GM12878 (cell line): ENCODE measurements around the gene DHRS12. TPM values are rescaled to one million over a fixed set of nuclear protein-coding genes. Genes with fewer than 3 reads are reported as not detected.

Experiments used
- ATAC-seq: fragments of 200-7000 bp; cut with Tn5 transposase; 3 replicates; pipeline ENCODE4 v1.9.1; 2020; ENCODE audit warnings: mild to moderate bottlenecking, moderate library complexity
- BruUV-seq: library from RNA; stranded (reverse); fragments of 400-500 nt; replicated peaks from 2 replicates; lab custom pipeline; 2021; lab: Mats Ljungman, UMichigan
- CTCF ChIA-PET: fragments of 300-600 bp; sonication (Branson Sonifier 250); formaldehyde crosslinking; extraction: SDS; loops from one replicate; lab custom pipeline; 2021; ENCODE audit warnings: inconsistent platforms; lab: Yijun Ruan, JAX
- POLR2A ChIA-PET: fragments of 350-600 bp; formaldehyde crosslinking; extraction: SDS; loops from one replicate; lab custom pipeline; 2021; ENCODE audit warnings: inconsistent platforms; lab: Charles Lee
- RAD21 ChIA-PET: fragments of 300-600 bp; sonication (Branson Sonifier 250); formaldehyde crosslinking; loops from one replicate; lab custom pipeline; 2023; ENCODE audit warnings: antibody characterized with exemption; ENCODE audit not compliant: unreplicated experiment; lab: Charles Lee
- SMC1A ChIA-PET: fragments of 300-600 bp; sonication (Branson Sonifier 250); formaldehyde crosslinking; loops from one replicate; lab custom pipeline; 2023; ENCODE audit not compliant: unreplicated experiment, uncharacterized antibody; lab: Charles Lee
- DNase-seq: peaks from one replicate; pipeline ENCODE4 v3.0.0-alpha.2; 2011; ENCODE audit warnings: low read depth, low spot score
- FAIRE-seq: peaks from 3 replicates; lab custom pipeline; 2011; peaks lifted over from hg19 to GRCh38; lab: Jason Lieb, UNC
- H2AFZ ChIP-seq: 2 replicates; pipeline ENCODE4 v1.6.0; 2011; ENCODE audit warnings: low read depth, low read length, control low read depth; ENCODE audit not compliant: control insufficient read depth
- H3K27ac ChIP-seq: 2 replicates; pipeline ENCODE4 v1.5.1; 2011; ENCODE audit warnings: control low read depth; ENCODE audit not compliant: control insufficient read depth, insufficient read depth
- H3K27me3 ChIP-seq, 2 experiments: replicated peaks in 1 of 2; 2 replicates each; pipeline versions ENCODE4 v1.6.0 to v1.6.1; 2011; ENCODE audit warnings: low read length in 1 of 2; ENCODE audit not compliant: control insufficient read depth in 2 of 2, insufficient read depth in 2 of 2
- H3K36me3 ChIP-seq, 2 experiments: 2 replicates each; pipeline ENCODE4 v1.5.1; 2011; ENCODE audit warnings: low read length in 1 of 2; ENCODE audit not compliant: control insufficient read depth in 2 of 2, insufficient read depth in 2 of 2
- H3K4me1 ChIP-seq: 2 replicates; pipeline ENCODE4 v1.6.1; 2011; ENCODE audit warnings: mild to moderate bottlenecking, low read length, moderate library complexity, mixed read lengths; ENCODE audit not compliant: control insufficient read depth, insufficient read depth
- H3K4me2 ChIP-seq: 2 replicates; pipeline ENCODE4 v1.6.0; 2011; ENCODE audit warnings: control low read depth; ENCODE audit not compliant: control insufficient read depth, insufficient read depth
- H3K4me3 ChIP-seq: fragments of 200-600 bp; sonication (generic); 2 replicates; pipeline ENCODE4 v1.5.1; 2016
- H3K79me2 ChIP-seq: 2 replicates; pipeline ENCODE4 v1.6.0; 2011; ENCODE audit warnings: low read length; ENCODE audit not compliant: control insufficient read depth, insufficient read depth
- H3K9ac ChIP-seq: 2 replicates; pipeline ENCODE4 v1.8.0; 2011; ENCODE audit warnings: low read length, control low read depth, mixed read lengths; ENCODE audit not compliant: control insufficient read depth, insufficient read depth
- H3K9me3 ChIP-seq: replicated peaks from 3 replicates; pipeline ENCODE4 v1.5.1; 2011; ENCODE audit warnings: mild to moderate bottlenecking, low read length; ENCODE audit not compliant: control insufficient read depth, insufficient read depth
- H4K20me1 ChIP-seq: 2 replicates; pipeline ENCODE4 v1.6.0; 2011; ENCODE audit not compliant: control insufficient read depth, insufficient read depth
- BACH1 ChIP-seq: fragments of 450-650 bp; IDR thresholded peaks from 2 replicates; pipeline ENCODE4 v1.6.1; 2017; ENCODE audit warnings: mild to moderate bottlenecking, borderline replicate concordance
- HDAC6 ChIP-seq: fragments of 200-600 bp; sonication (generic); IDR thresholded peaks from one replicate; pipeline ENCODE4 v1.8.0; 2017; ENCODE audit warnings: antibody characterized with exemption; ENCODE audit not compliant: unreplicated experiment
- NRF1 ChIP-seq: conservative IDR thresholded peaks from 2 replicates; pipeline ENCODE4 v1.6.1; 2011; ENCODE audit warnings: mild to moderate bottlenecking, low read depth, low read length, improper control_type of control experiment
- TARDBP ChIP-seq: IDR thresholded peaks from 2 replicates; pipeline ENCODE4 v1.6.1; 2016; ENCODE audit warnings: borderline replicate concordance
- ZNF217 ChIP-seq: fragments of 450-650 bp; IDR thresholded peaks from 2 replicates; pipeline ENCODE4 v1.6.1; 2017; ENCODE audit warnings: antibody characterized with exemption, mild to moderate bottlenecking
- ZNF622 ChIP-seq: fragments of 450-650 bp; IDR thresholded peaks from 2 replicates; pipeline ENCODE4 v1.6.1; 2017; ENCODE audit warnings: mild to moderate bottlenecking, inconsistent platforms
- WGBS: methylation state at CpG from one replicate; pipeline ENCODE4 v1.1.6; 2016; ENCODE audit warnings: low lambda C conversion rate; ENCODE audit not compliant: insufficient replicate concordance, insufficient coverage; ENCODE audit errors: missing lambda C conversion rate; 5-methylcytosine and 5-hydroxymethylcytosine counted together
- in situ Hi-C: fragments of 300-500 bp; cut with MboI; formaldehyde crosslinking; loops from 9 replicates; pipeline ENCODE4 v1.14.3; 2018; ENCODE audit warnings: mixed read lengths
- intact Hi-C: fragments of 100-400 bp; cut with micrococcal nuclease; formaldehyde crosslinking; loops from one replicate; pipeline ENCODE4 v1.14.2; 2022; ENCODE audit not compliant: unreplicated experiment
- polyA plus RNA-seq, 11 experiments: library from polyadenylated mRNA; depleted of rRNA in 4 of 11; unstranded in 6 of 11; stranded (reverse) in 5 of 11; fragments of >200 nt; fragmentation: Nextera tagmentation in 4 of 11; fragmentation: Illumina TruSeq in 1 of 11; extraction: Ambion mirVana in 4 of 11; extraction: Trizol in 1 of 11; gene quantifications; 1 replicate in 1 of 11; 2 replicates in 10 of 11; pipeline versions ENCODE4 v1.2.1 to v1.2.3, GENCODE V29; 2011 to 2016; ENCODE audit warnings: inconsistent platforms in 2 of 11, missing spikeins in 2 of 11, low read depth in 1 of 11
- total RNA-seq, 4 experiments: library from RNA; depleted of rRNA in 3 of 4; stranded (reverse); fragments of >200 nt in 3 of 4; fragmentation: Illumina TruSeq in 1 of 4; extraction: Trizol in 1 of 4; gene quantifications; 2 replicates each; pipeline versions ENCODE4 v1.2.1 to v1.2.3, GENCODE V29; 2013 to 2021
- TF ChIP-seq, protein P1 (sequence below): fragments of 450-650 bp; IDR thresholded peaks from 2 replicates; pipeline ENCODE4 v1.6.1; 2016; ENCODE audit warnings: mild to moderate bottlenecking

Gene DHRS12
- total and polyA plus RNA-seq, 10 of the 15 experiments (the other 5 are each of a cell fraction or from before 2014, with no cell fraction given), result 2.9 to 11.3 (median 8.2) TPM

DNA sequence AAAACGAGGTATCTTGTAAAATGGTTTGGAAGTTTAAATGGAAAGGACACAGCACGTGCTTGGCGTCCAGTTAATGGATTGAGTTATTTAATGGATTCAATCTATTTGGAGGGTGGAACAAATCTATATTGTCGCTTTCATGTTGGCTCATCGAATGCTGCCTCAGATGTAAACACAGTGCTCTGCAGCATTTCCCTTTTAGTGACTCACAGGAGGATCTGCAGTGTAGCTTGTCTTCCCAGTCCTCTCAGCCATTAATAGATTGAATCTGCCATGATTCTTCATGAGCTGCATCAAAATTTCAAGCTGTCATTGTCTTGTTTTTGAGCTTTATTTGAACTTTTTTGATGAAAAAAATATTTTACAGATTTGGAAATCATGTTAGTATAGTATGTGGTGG lies 44.7 kb downstream of the DHRS12 start:
- no TSS peak for BruUV-seq
- Histone ChIP-seq H3K79me2 (no peaks in the 10 kb centered on the region), H3K9ac (no peak overlapping the region), H3K27me3 (no peaks in the 10 kb centered on the region), H3K36me3 (peaks cover 2 to 10% of the 10 kb centered on the region in 2 experiments; a peak in 1 of 4 replicates), H3K27ac (no peak overlapping the region), H2AFZ (no peak overlapping the region), H3K4me3 (no peak overlapping the region), H3K4me2 (no peak overlapping the region), H3K9me3 (no peaks in the 10 kb centered on the region), H4K20me1 (no peaks in the 10 kb centered on the region), H3K4me1 (peaks cover 10% of the 10 kb centered on the region)
- SMC1A ChIA-PET, result interaction anchor here (1.0 to 1.5 kb wide), 2 partner anchors 15 to 16 kb away, joined by 4 read pairs; no protein-coding TSS in a partner anchor
- RAD21 ChIA-PET, result interaction anchor here (1.0 to 2.3 kb wide), 2 partner anchors 39 to 306 kb away, joined by 3 to 7 read pairs; no protein-coding TSS in a partner anchor
- no peak for TF ChIP-seq BACH1
- TF ChIP-seq, protein P1, sequence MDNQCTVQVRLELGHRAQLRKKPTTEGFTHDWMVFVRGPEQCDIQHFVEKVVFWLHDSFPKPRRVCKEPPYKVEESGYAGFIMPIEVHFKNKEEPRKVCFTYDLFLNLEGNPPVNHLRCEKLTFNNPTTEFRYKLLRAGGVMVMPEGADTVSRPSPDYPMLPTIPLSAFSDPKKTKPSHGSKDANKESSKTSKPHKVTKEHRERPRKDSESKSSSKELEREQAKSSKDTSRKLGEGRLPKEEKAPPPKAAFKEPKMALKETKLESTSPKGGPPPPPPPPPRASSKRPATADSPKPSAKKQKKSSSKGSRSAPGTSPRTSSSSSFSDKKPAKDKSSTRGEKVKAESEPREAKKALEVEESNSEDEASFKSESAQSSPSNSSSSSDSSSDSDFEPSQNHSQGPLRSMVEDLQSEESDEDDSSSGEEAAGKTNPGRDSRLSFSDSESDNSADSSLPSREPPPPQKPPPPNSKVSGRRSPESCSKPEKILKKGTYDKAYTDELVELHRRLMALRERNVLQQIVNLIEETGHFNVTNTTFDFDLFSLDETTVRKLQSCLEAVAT, result no peak
- no peak for TF ChIP-seq ZNF622
- TF ChIP-seq HDAC6, result no peak
- no peak for TF ChIP-seq TARDBP
- TF ChIP-seq ZNF217, result no peak
- no peak for TF ChIP-seq NRF1
- DNase-seq (no peak), FAIRE-seq (no peak), ATAC-seq (no peak)
- POLR2A ChIA-PET, result interaction anchor here (0.7 kb wide), 1 partner anchor 174 kb away, joined by 3 read pairs; no protein-coding TSS in a partner anchor
- WGBS, result 86% methylated on average over 5 of the region's 5 CpGs
- in situ Hi-C loops (no loop called here), intact Hi-C loops (no loop called here)
- CTCF ChIA-PET, result interaction anchor here (1.1 kb wide), 1 partner anchor 313 kb away, joined by 5 read pairs; no protein-coding TSS in a partner anchor
